Thoracic aorta (tissue), 2 donors: ENCODE data around the gene TMEM258. TPM values are rescaled to one million over a fixed set of nuclear protein-coding genes. Genes with fewer than 3 reads are reported as not detected.

ENCODE experiments used
- ATAC-seq: fragments of 150-250 bp; one replicate; pipeline ENCODE4 v1.8.0; 2017; ENCODE audit warnings: low read depth; ENCODE audit not compliant: insufficient number of reproducible peaks, low FRiP score
- DNase-seq: peaks from one replicate; pipeline ENCODE4 v3.0.0-alpha.2; 2020; ENCODE audit warnings: low spot score
- H3K27ac ChIP-seq, 2 donors: fragments of 200-600 bp; sonication (generic); 1 replicate in 1 of 2; 2 replicates in 1 of 2; pipeline ENCODE4 v1.5.1; 2016; ENCODE audit warnings: mild to moderate bottlenecking in 2 of 2, moderate library complexity in 2 of 2
- H3K27me3 ChIP-seq: fragments of 200-600 bp; sonication (generic); replicated peaks from 2 replicates; pipeline ENCODE4 v1.6.0; 2016; ENCODE audit warnings: mild to moderate bottlenecking; ENCODE audit not compliant: insufficient read depth
- H3K36me3 ChIP-seq: fragments of 200-600 bp; sonication (generic); one replicate; pipeline ENCODE4 v1.5.1; 2016
- H3K4me1 ChIP-seq, 2 donors: fragments of 200-600 bp; sonication (generic); 1 replicate in 1 of 2; 2 replicates in 1 of 2; pipeline versions ENCODE4 v1.5.1 to v1.6.0; 2016; ENCODE audit warnings: low read depth in 2 of 2, mild to moderate bottlenecking in 1 of 2; ENCODE audit not compliant: control insufficient read depth in 1 of 2
- H3K4me3 ChIP-seq: fragments of 200-600 bp; sonication (generic); 2 replicates; pipeline ENCODE4 v1.5.1; 2016; ENCODE audit warnings: mild to moderate bottlenecking
- H3K9me3 ChIP-seq: fragments of 200-600 bp; sonication (generic); 2 replicates; pipeline ENCODE4 v1.5.1; 2016
- total RNA-seq, 2 donors: library from RNA; depleted of rRNA; stranded (reverse); fragments of >200 nt; gene quantifications; one replicate each; pipeline versions ENCODE4 v1.1.0 to v1.2.3, GENCODE V29; 2016
- TF ChIP-seq, protein P1 (sequence below): fragments of 200-600 bp; sonication (generic); IDR thresholded peaks from one replicate; pipeline ENCODE4 v1.5.1; 2019; ENCODE audit warnings: antibody characterized with exemption

Gene TMEM258
- total RNA-seq, 2 donors from 2014 or later, result 17.3 to 63.6 TPM

- Histone ChIP-seq H3K4me3 (no peak overlapping the region), H3K9me3 (no peaks in the 10 kb centered on the region), H3K4me1 (no peaks in the 10 kb centered on the region), H3K27ac (no peak overlapping the region), H3K27me3 (no peaks in the 10 kb centered on the region), H3K36me3 (no peaks in the 10 kb centered on the region)
- DNase-seq (no peak), ATAC-seq (no peak)
- TF ChIP-seq, protein P1, sequence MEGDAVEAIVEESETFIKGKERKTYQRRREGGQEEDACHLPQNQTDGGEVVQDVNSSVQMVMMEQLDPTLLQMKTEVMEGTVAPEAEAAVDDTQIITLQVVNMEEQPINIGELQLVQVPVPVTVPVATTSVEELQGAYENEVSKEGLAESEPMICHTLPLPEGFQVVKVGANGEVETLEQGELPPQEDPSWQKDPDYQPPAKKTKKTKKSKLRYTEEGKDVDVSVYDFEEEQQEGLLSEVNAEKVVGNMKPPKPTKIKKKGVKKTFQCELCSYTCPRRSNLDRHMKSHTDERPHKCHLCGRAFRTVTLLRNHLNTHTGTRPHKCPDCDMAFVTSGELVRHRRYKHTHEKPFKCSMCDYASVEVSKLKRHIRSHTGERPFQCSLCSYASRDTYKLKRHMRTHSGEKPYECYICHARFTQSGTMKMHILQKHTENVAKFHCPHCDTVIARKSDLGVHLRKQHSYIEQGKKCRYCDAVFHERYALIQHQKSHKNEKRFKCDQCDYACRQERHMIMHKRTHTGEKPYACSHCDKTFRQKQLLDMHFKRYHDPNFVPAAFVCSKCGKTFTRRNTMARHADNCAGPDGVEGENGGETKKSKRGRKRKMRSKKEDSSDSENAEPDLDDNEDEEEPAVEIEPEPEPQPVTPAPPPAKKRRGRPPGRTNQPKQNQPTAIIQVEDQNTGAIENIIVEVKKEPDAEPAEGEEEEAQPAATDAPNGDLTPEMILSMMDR, result no peak
These were observed 31.5 kb downstream of the TMEM258 start for GRCh38 chr11:61760946-61761345.

DNA sequence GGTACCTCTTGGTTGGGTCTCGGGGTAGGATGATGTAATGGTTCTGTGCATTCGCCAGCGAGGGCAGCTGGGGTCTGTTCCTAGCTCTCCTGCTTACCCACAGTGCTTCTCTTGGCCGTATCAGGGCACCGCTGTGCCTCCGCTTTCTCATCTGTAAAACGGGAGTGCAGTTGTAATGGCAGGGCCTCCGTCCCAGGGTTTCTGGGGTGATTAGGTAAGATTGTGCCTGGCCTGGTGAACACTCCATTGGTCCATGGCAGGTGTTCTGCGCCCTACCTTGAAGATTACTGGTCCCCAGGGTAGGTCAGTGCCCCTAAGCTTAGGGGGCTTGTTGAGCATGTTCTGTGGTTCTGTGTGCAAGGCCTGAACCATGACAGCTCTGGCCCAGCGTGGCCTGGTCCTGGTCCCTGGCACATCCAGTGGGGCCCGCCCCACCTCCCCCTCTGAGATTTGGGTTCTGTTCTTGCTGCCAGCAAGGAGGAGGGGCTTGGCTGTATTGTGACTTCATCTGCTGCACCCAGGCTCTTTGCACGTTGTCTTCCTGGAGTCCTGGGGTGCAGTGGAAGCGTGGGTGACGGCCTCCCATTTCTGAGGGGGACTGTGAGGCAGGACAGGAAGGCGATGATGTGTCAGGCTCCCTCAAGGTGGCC is 35.1 kb downstream of the TMEM258 start:
- no peaks in the 10 kb centered on the region for H3K27me3 ChIP-seq
- DNase-seq (no peak), ATAC-seq (no peak)
- no peaks in the 10 kb centered on the region for H3K4me1 ChIP-seq
- no peaks in the 10 kb centered on the region for H3K9me3 ChIP-seq
- no peaks in the 10 kb centered on the region for H3K36me3 ChIP-seq
- no peak overlapping the region for H3K27ac ChIP-seq
- TF ChIP-seq, protein P1, result no peak
- no peak overlapping the region for H3K4me3 ChIP-seq

GRCh38 chr11:61756452-61757212 is 35.8 kb downstream of the TMEM258 start:
- DNase-seq, result no peak
- ATAC-seq, result no peak
- Histone ChIP-seq H3K4me3 (no peak overlapping the region), H3K27me3 (no peaks in the 10 kb centered on the region), H3K4me1 (peaks cover 0 to 5% of the 10 kb centered on the region in 2 donors), H3K27ac (no peak overlapping the region), H3K9me3 (no peaks in the 10 kb centered on the region), H3K36me3 (no peaks in the 10 kb centered on the region)
- TF ChIP-seq, protein P1, result no peak

DNA sequence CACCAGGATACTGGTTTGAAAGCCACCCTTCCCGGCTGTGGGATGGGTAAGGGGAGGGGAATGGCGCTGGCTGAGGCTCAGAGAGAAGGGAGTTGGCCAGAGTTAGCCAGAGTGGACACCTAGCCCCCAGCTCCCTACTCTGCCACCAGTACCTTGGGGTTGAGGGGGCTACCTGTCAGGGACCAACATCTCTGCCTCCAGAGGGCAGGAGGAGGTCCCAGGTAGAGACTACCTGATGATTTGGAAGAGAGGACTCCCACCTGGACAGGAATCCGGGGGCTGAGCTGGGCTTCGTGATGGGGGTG is 36.3 kb downstream of the TMEM258 start:
- H3K27me3 ChIP-seq, result no peaks in the 10 kb centered on the region
- no peak overlapping the region for H3K4me3 ChIP-seq
- no peaks in the 10 kb centered on the region for H3K9me3 ChIP-seq
- ATAC-seq (no peak), DNase-seq (no peak)
- H3K4me1 ChIP-seq, result peaks cover 0 to 5% of the 10 kb centered on the region in 2 donors
- H3K27ac ChIP-seq, result no peak overlapping the region
- H3K36me3 ChIP-seq, result no peaks in the 10 kb centered on the region
- TF ChIP-seq, protein P1, result no peak

- no peaks in the 10 kb centered on the region for H3K36me3 ChIP-seq
- no peak overlapping the region for H3K4me3 ChIP-seq
- no peak overlapping the region for H3K27ac ChIP-seq
- TF ChIP-seq, protein P1, result no peak
- no peak for ATAC-seq
- DNase-seq, result no peak
- H3K9me3 ChIP-seq, result no peaks in the 10 kb centered on the region
- no peaks in the 10 kb centered on the region for H3K27me3 ChIP-seq
- peaks cover 0 to 5% of the 10 kb centered on the region in 2 donors for H3K4me1 ChIP-seq
These were observed 37.6 kb downstream of the TMEM258 start for GRCh38 chr11:61754534-61755482.
